ENCODE data around the gene ZNF710.

Gene ZNF710

GRCh38 chr15:89993349-89993748 is 7.8 kb upstream of the ZNF710 start:
- no peak for DNase-seq (ENCODE audit: low read depth)

GRCh38 chr15:89997079-89997478 is 4.0 kb upstream of the ZNF710 start:
- DNase-seq (ENCODE audit: low read depth), result no peak

- no peak for DNase-seq (ENCODE audit: low read depth)
These were observed 2.9 kb upstream of the ZNF710 start for GRCh38 chr15:89998141-89998661.

GRCh38 chr15:89998923-89999675 is 2.0 kb upstream of the ZNF710 start:
- no peak for DNase-seq (ENCODE audit: low read depth)

- DNase-seq (ENCODE audit: low read depth), result no peak
These were observed 1.4 kb upstream of the ZNF710 start for GRCh38 chr15:89999676-90000185.

- DNase-seq (ENCODE audit: low read depth), result no peak
These were observed 730 bp upstream of the ZNF710 start for GRCh38 chr15:90000186-90001001.

- peak; percentile 38 for DNase-seq (ENCODE audit: low read depth)
These were observed 731 bp downstream of the ZNF710 start for GRCh38 chr15:90001683-90002427.

- DNase-seq (ENCODE audit: low read depth), result no peak
These were observed 1.3 kb downstream of the ZNF710 start for GRCh38 chr15:90002428-90002844.

GRCh38 chr15:90003736-90004135 is 2.6 kb downstream of the ZNF710 start:
- no peak for DNase-seq (ENCODE audit: low read depth)

GRCh38 chr15:90004252-90004651 is 3.1 kb downstream of the ZNF710 start:
- DNase-seq (ENCODE audit: low read depth), result no peak

- DNase-seq (ENCODE audit: low read depth), result no peak
These were observed 3.5 kb downstream of the ZNF710 start for GRCh38 chr15:90004671-90005070.

GRCh38 chr15:90006217-90007075 is 5.3 kb downstream of the ZNF710 start:
- no peak for DNase-seq (ENCODE audit: low read depth)

- no peak for DNase-seq (ENCODE audit: low read depth)
These were observed 5.9 kb downstream of the ZNF710 start for GRCh38 chr15:90007076-90007460.

- DNase-seq (ENCODE audit: low read depth), result no peak
These were observed 7.5 kb downstream of the ZNF710 start for GRCh38 chr15:90008607-90009006.

- DNase-seq (ENCODE audit: low read depth), result no peak
These were observed 8.3 kb downstream of the ZNF710 start for GRCh38 chr15:90009301-90010022.

- no peak for DNase-seq (ENCODE audit: low read depth)
These were observed 10.6 kb downstream of the ZNF710 start for GRCh38 chr15:90011705-90012104.

- no peak for DNase-seq (ENCODE audit: low read depth)
These were observed 12.4 kb downstream of the ZNF710 start for GRCh38 chr15:90013503-90013937.

GRCh38 chr15:90015294-90015693 is 14.2 kb downstream of the ZNF710 start:
- no peak for DNase-seq (ENCODE audit: low read depth)

GRCh38 chr15:90015749-90016148 is 14.6 kb downstream of the ZNF710 start:
- no peak for DNase-seq (ENCODE audit: low read depth)

- no peak for DNase-seq (ENCODE audit: low read depth)
These were observed 15.6 kb downstream of the ZNF710 start for GRCh38 chr15:90016721-90017120.

All from activated gamma-delta T cell treated with anti-CD3 and anti-CD28 coated beads, Interleukin-2, amount 50 U/mL, for 16 hours (primary cell).